HEK293 (cell line): ENCODE measurements around the gene TNIK.
A peak's percentile ranks its signal among the peaks of the same experiment; 100 is the strongest.

Experiments
- CTCF ChIA-PET: fragments of 350-600 bp; formaldehyde crosslinking; extraction: SDS; loops from one replicate; lab custom pipeline; 2021; ENCODE audit warnings: antibody characterized with exemption; lab: Yijun Ruan, JAX
- POLR2A ChIA-PET: fragments of 300-600 bp; formaldehyde crosslinking; extraction: SDS; loops from one replicate; lab custom pipeline; 2020; ENCODE audit warnings: antibody characterized with exemption, inconsistent platforms; lab: Yijun Ruan, JAX
- H3K27ac ChIP-seq: fragments of 200-500 bp; sonication (Bioruptor generic); 2 replicates; pipeline ENCODE4 v1.5.1; 2014; ENCODE audit warnings: low read depth, low read length, control low read depth, inconsistent platforms; ENCODE audit errors: extremely low read depth
- H3K36me3 ChIP-seq, 2 experiments: fragments of 200-500 bp in 1 of 2; sonication (Bioruptor generic) in 1 of 2; 1 replicate in 1 of 2; 2 replicates in 1 of 2; pipeline ENCODE4 v1.5.1; 2014 to 2017; ENCODE audit warnings: inconsistent platforms in 2 of 2, low read length in 2 of 2; ENCODE audit not compliant: control insufficient read depth in 2 of 2, insufficient read depth in 1 of 2
- H3K4me1 ChIP-seq: fragments of 200-500 bp; sonication (Bioruptor generic); 2 replicates; pipeline ENCODE4 v1.5.1; 2014; ENCODE audit warnings: mild to moderate bottlenecking, low read length, inconsistent platforms; ENCODE audit not compliant: control insufficient read depth, insufficient read depth
- H3K4me3 ChIP-seq: 2 replicates; pipeline ENCODE4 v1.5.1; 2011; ENCODE audit warnings: low read depth, mild to moderate bottlenecking, control low read depth, low read length, moderate library complexity
- H3K9me3 ChIP-seq: fragments of 200-500 bp; sonication (Bioruptor generic); 2 replicates; pipeline ENCODE4 v1.5.1; 2014; ENCODE audit warnings: low read depth, low read length, inconsistent platforms; ENCODE audit not compliant: control insufficient read depth, insufficient read depth
- EGR2 ChIP-seq: fragments of 450-650 bp; formaldehyde crosslinking; IDR thresholded peaks from 2 replicates; pipeline ENCODE4 v1.5.1; 2016; ENCODE audit warnings: low read depth, missing biosample characterization, missing genetic modification characterization
- FEZF1 ChIP-seq: fragments of 450-650 bp; formaldehyde crosslinking; IDR thresholded peaks from 2 replicates; pipeline ENCODE4 v1.5.1; 2016; ENCODE audit warnings: missing biosample characterization, missing genetic modification characterization
- GFI1B ChIP-seq: fragments of 450-650 bp; formaldehyde crosslinking; IDR thresholded peaks from 2 replicates; pipeline ENCODE4 v1.5.1; 2016; ENCODE audit warnings: missing biosample characterization, missing genetic modification characterization
- HOXD13 ChIP-seq: sonication (generic); formaldehyde crosslinking; IDR thresholded peaks from 2 replicates; pipeline ENCODE4 v1.8.0; 2022; ENCODE audit warnings: missing genetic modification reagents, borderline replicate concordance
- IKZF3 ChIP-seq: fragments of 450-650 bp; IDR thresholded peaks from 2 replicates; pipeline ENCODE4 v1.5.0; 2018; ENCODE audit warnings: missing biosample characterization, mild to moderate bottlenecking, missing genetic modification characterization, moderate library complexity
- KLF1 ChIP-seq: fragments of 450-650 bp; formaldehyde crosslinking; IDR thresholded peaks from 2 replicates; pipeline ENCODE4 v1.5.1; 2016; ENCODE audit warnings: missing biosample characterization, missing genetic modification characterization
- KLF7 ChIP-seq: fragments of 450-650 bp; formaldehyde crosslinking; IDR thresholded peaks from 2 replicates; pipeline ENCODE4 v1.5.1; 2016; ENCODE audit warnings: missing biosample characterization, missing genetic modification characterization, borderline replicate concordance
- MYNN ChIP-seq: fragments of 450-650 bp; formaldehyde crosslinking; IDR thresholded peaks from 2 replicates; pipeline ENCODE4 v1.5.1; 2016; ENCODE audit warnings: missing biosample characterization, missing genetic modification characterization, borderline replicate concordance
- TRIM28 ChIP-seq: IDR thresholded peaks from 2 replicates; pipeline ENCODE4 v1.6.1; 2011; ENCODE audit warnings: low read length, control low read depth, borderline replicate concordance
- ZBTB17 ChIP-seq: fragments of 450-650 bp; formaldehyde crosslinking; IDR thresholded peaks from 2 replicates; pipeline ENCODE4 v1.5.1; 2016; ENCODE audit warnings: missing biosample characterization, missing genetic modification characterization
- ZBTB20 ChIP-seq: fragments of 450-650 bp; formaldehyde crosslinking; IDR thresholded peaks from 2 replicates; pipeline ENCODE4 v1.5.1; 2016; ENCODE audit warnings: missing biosample characterization, missing genetic modification characterization
- ZBTB21 ChIP-seq: fragments of 450-650 bp; formaldehyde crosslinking; IDR thresholded peaks from 2 replicates; pipeline ENCODE4 v1.5.1; 2017; ENCODE audit warnings: missing biosample characterization, missing genetic modification characterization
- ZEB2 ChIP-seq: fragments of 450-650 bp; formaldehyde crosslinking; IDR thresholded peaks from 2 replicates; pipeline ENCODE4 v1.5.1; 2016; ENCODE audit warnings: missing biosample characterization, missing genetic modification characterization
- ZFHX2 ChIP-seq: fragments of 450-650 bp; formaldehyde crosslinking; conservative IDR thresholded peaks from 2 replicates; pipeline ENCODE4 v1.5.1; 2016; ENCODE audit warnings: missing biosample characterization, missing genetic modification characterization
- ZFP37 ChIP-seq: fragments of 450-650 bp; formaldehyde crosslinking; IDR thresholded peaks from 2 replicates; pipeline ENCODE4 v1.5.1; 2016; ENCODE audit warnings: missing biosample characterization, missing genetic modification characterization
- ZIC2 ChIP-seq: fragments of 450-650 bp; formaldehyde crosslinking; IDR thresholded peaks from 2 replicates; pipeline ENCODE4 v1.5.1; 2016; ENCODE audit warnings: missing biosample characterization, missing genetic modification characterization
- ZNF121 ChIP-seq: fragments of 450-650 bp; formaldehyde crosslinking; IDR thresholded peaks from 2 replicates; pipeline ENCODE4 v1.5.1; 2016; ENCODE audit warnings: missing biosample characterization, missing genetic modification characterization
- ZNF138 ChIP-seq: fragments of 450-650 bp; formaldehyde crosslinking; IDR thresholded peaks from 2 replicates; pipeline ENCODE4 v1.5.1; 2016; ENCODE audit warnings: missing biosample characterization, missing genetic modification characterization, borderline replicate concordance
- ZNF140 ChIP-seq: fragments of 450-650 bp; formaldehyde crosslinking; IDR thresholded peaks from 2 replicates; pipeline ENCODE4 v1.5.1; 2016; ENCODE audit warnings: missing biosample characterization, missing genetic modification characterization
- ZNF473 ChIP-seq: fragments of 450-650 bp; formaldehyde crosslinking; IDR thresholded peaks from 2 replicates; pipeline ENCODE4 v1.5.1; 2017; ENCODE audit warnings: missing biosample characterization, missing genetic modification characterization
- ZNF600 ChIP-seq: fragments of 450-650 bp; formaldehyde crosslinking; IDR thresholded peaks from 2 replicates; pipeline ENCODE4 v1.5.1; 2016; ENCODE audit warnings: missing biosample characterization, missing genetic modification characterization
- ZNF629 ChIP-seq: fragments of 450-650 bp; formaldehyde crosslinking; IDR thresholded peaks from 2 replicates; pipeline ENCODE4 v1.5.1; 2017; ENCODE audit warnings: missing biosample characterization, missing genetic modification characterization
- ZSCAN23 ChIP-seq: fragments of 450-650 bp; formaldehyde crosslinking; IDR thresholded peaks from 2 replicates; pipeline ENCODE4 v1.5.1; 2016; ENCODE audit warnings: missing biosample characterization, missing genetic modification characterization
- TF ChIP-seq, protein P1 (sequence below): fragments of 450-650 bp; formaldehyde crosslinking; IDR thresholded peaks from 2 replicates; pipeline ENCODE4 v1.5.1; 2016; ENCODE audit warnings: missing biosample characterization, missing genetic modification characterization
- TF ChIP-seq, protein P2 (sequence below): fragments of 450-650 bp; formaldehyde crosslinking; IDR thresholded peaks from 2 replicates; pipeline ENCODE4 v1.5.1; 2017; ENCODE audit warnings: missing biosample characterization, missing genetic modification characterization
- TF ChIP-seq, protein P3 (sequence below): sonication (generic); formaldehyde crosslinking; IDR thresholded peaks from 2 replicates; pipeline ENCODE4 v1.8.1; 2022; ENCODE audit warnings: mild to moderate bottlenecking, moderate library complexity, missing genetic modification reagents
- TF ChIP-seq, protein P4 (sequence below): fragments of 450-650 bp; IDR thresholded peaks from 2 replicates; pipeline ENCODE4 v1.5.1; 2018; ENCODE audit warnings: missing biosample characterization, mild to moderate bottlenecking, missing genetic modification characterization
- TF ChIP-seq, protein P5 (sequence below): fragments of 450-650 bp; formaldehyde crosslinking; IDR thresholded peaks from 2 replicates; pipeline ENCODE4 v1.5.1; 2016; ENCODE audit warnings: missing biosample characterization, missing genetic modification characterization
- TF ChIP-seq, protein P6 (sequence below): fragments of 450-650 bp; formaldehyde crosslinking; IDR thresholded peaks from 2 replicates; pipeline ENCODE4 v1.5.1; 2016; ENCODE audit warnings: missing biosample characterization, missing genetic modification characterization, low read depth

Gene TNIK

DNA sequence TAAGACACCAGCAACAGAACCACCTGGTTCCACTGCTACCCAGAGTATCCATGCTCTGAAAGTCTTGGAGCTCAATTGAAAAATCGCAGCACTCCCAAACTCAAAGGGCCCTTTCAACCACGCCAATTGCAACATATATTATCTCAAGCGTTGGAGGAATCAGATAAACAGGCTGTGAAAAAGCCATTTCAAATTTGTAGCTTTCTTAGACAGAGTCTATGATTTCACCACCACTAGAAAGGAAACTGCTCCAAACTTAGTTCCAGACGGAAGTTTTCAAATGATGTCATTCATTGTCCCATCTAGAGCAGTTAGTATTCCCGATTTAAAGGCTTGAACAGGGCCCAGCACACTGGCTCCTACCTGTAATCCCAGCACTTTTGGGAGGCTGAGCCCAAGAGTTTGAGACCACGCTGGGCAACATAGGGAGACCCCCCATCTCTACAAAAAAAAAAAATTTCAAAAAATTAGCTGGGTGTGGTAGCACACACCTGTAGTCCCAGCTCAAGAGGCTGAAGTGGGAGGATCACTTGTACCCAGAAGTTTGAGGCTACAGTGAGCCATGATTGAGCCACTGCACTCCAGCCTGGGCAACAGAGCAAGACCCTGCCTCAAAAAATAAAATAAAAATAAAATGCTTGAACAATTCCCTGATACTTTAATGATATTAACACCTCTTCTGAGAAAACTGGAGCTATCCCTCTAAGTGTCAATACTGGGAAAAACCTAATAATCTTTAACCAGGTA is 16.8 kb downstream of the TNIK start:
- Histone ChIP-seq H3K9me3 (no peaks in the 10 kb centered on the region), H3K4me3 (no peak overlapping the region), H3K36me3 (no peaks in the 10 kb centered on the region), H3K4me1 (peaks cover 6% of the 10 kb centered on the region; the same call in 1 of the 2 replicates), H3K27ac (no peak overlapping the region)
- CTCF ChIA-PET, result interaction anchor here (0.5 to 1.8 kb wide), 2 partner anchors 10 to 1982 kb away, joined by 3 to 5 read pairs; no protein-coding TSS in a partner anchor
- POLR2A ChIA-PET, result no interaction called here
- TF ChIP-seq ZBTB17 (tag by site-specific recombination), result peak; percentile 42; the same call in 1 of the 2 replicates
- no peak for TF ChIP-seq EGR2 (tag by site-specific recombination)
- TF ChIP-seq KLF1 (tag by site-specific recombination), result no peak
- peak; percentile 37; the same call in 1 of the 2 replicates for TF ChIP-seq ZNF600 (tag by site-specific recombination)
- peak; percentile 49; the same call in 1 of the 2 replicates for TF ChIP-seq IKZF3 (tag by site-specific recombination)
- TF ChIP-seq ZNF140, result no peak
- peak; percentile 57 for TF ChIP-seq ZEB2 (tag by site-specific recombination)
- TF ChIP-seq, protein P1, sequence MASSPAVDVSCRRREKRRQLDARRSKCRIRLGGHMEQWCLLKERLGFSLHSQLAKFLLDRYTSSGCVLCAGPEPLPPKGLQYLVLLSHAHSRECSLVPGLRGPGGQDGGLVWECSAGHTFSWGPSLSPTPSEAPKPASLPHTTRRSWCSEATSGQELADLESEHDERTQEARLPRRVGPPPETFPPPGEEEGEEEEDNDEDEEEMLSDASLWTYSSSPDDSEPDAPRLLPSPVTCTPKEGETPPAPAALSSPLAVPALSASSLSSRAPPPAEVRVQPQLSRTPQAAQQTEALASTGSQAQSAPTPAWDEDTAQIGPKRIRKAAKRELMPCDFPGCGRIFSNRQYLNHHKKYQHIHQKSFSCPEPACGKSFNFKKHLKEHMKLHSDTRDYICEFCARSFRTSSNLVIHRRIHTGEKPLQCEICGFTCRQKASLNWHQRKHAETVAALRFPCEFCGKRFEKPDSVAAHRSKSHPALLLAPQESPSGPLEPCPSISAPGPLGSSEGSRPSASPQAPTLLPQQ, result 0 out of 2 replicates have a peak, but pooled peaks have one; percentile 24
- TF ChIP-seq KLF7 (tag by site-specific recombination), result no peak
- peak; percentile 61; the same call in 1 of the 2 replicates for TF ChIP-seq MYNN (tag by site-specific recombination)
- TF ChIP-seq, protein P2, sequence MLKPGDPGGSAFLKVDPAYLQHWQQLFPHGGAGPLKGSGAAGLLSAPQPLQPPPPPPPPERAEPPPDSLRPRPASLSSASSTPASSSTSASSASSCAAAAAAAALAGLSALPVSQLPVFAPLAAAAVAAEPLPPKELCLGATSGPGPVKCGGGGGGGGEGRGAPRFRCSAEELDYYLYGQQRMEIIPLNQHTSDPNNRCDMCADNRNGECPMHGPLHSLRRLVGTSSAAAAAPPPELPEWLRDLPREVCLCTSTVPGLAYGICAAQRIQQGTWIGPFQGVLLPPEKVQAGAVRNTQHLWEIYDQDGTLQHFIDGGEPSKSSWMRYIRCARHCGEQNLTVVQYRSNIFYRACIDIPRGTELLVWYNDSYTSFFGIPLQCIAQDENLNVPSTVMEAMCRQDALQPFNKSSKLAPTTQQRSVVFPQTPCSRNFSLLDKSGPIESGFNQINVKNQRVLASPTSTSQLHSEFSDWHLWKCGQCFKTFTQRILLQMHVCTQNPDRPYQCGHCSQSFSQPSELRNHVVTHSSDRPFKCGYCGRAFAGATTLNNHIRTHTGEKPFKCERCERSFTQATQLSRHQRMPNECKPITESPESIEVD (tag by site-specific recombination), result peak; percentile 90
- TF ChIP-seq, protein P3, sequence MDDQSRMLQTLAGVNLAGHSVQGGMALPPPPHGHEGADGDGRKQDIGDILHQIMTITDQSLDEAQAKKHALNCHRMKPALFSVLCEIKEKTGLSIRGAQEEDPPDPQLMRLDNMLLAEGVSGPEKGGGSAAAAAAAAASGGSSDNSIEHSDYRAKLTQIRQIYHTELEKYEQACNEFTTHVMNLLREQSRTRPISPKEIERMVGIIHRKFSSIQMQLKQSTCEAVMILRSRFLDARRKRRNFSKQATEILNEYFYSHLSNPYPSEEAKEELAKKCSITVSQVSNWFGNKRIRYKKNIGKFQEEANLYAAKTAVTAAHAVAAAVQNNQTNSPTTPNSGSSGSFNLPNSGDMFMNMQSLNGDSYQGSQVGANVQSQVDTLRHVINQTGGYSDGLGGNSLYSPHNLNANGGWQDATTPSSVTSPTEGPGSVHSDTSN (CRISPR knock-in tag), result no peak
- TF ChIP-seq TRIM28, result peak; percentile 22; the same call in 1 of the 2 replicates
- no peak for TF ChIP-seq ZSCAN23 (tag by site-specific recombination)
- peak; percentile 18; the same call in 1 of the 2 replicates for TF ChIP-seq ZFHX2
- TF ChIP-seq, protein P4, sequence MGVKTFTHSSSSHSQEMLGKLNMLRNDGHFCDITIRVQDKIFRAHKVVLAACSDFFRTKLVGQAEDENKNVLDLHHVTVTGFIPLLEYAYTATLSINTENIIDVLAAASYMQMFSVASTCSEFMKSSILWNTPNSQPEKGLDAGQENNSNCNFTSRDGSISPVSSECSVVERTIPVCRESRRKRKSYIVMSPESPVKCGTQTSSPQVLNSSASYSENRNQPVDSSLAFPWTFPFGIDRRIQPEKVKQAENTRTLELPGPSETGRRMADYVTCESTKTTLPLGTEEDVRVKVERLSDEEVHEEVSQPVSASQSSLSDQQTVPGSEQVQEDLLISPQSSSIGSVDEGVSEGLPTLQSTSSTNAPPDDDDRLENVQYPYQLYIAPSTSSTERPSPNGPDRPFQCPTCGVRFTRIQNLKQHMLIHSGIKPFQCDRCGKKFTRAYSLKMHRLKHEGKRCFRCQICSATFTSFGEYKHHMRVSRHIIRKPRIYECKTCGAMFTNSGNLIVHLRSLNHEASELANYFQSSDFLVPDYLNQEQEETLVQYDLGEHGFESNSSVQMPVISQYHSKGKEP (tag by site-specific recombination), result no peak
- TF ChIP-seq ZNF629 (tag by site-specific recombination), result peak; percentile 92
- no peak for TF ChIP-seq ZNF138 (tag by site-specific recombination)
- TF ChIP-seq ZNF473 (tag by site-specific recombination), result no peak
- peak; percentile 94 for TF ChIP-seq ZNF121 (tag by site-specific recombination)
- no peak for TF ChIP-seq ZBTB20
- peak; percentile 43; the same call in 1 of the 2 replicates for TF ChIP-seq GFI1B (tag by site-specific recombination)
- peak; percentile 71; the same call in 1 of the 2 replicates for TF ChIP-seq ZBTB21 (tag by site-specific recombination)
- TF ChIP-seq ZFP37 (tag by site-specific recombination), result no peak
- TF ChIP-seq ZIC2 (tag by site-specific recombination), result no peak
- no peak for TF ChIP-seq HOXD13 (CRISPR knock-in tag)
- TF ChIP-seq, protein P5, sequence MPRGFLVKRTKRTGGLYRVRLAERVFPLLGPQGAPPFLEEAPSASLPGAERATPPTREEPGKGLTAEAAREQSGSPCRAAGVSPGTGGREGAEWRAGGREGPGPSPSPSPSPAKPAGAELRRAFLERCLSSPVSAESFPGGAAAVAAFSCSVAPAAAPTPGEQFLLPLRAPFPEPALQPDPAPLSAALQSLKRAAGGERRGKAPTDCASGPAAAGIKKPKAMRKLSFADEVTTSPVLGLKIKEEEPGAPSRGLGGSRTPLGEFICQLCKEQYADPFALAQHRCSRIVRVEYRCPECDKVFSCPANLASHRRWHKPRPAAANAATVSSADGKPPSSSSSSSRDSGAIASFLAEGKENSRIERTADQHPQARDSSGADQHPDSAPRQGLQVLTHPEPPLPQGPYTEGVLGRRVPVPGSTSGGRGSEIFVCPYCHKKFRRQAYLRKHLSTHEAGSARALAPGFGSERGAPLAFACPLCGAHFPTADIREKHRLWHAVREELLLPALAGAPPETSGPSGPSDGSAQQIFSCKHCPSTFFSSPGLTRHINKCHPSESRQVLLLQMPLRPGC (tag by site-specific recombination), result no peak
- peak; percentile 81 for TF ChIP-seq FEZF1 (tag by site-specific recombination)
- TF ChIP-seq, protein P6, sequence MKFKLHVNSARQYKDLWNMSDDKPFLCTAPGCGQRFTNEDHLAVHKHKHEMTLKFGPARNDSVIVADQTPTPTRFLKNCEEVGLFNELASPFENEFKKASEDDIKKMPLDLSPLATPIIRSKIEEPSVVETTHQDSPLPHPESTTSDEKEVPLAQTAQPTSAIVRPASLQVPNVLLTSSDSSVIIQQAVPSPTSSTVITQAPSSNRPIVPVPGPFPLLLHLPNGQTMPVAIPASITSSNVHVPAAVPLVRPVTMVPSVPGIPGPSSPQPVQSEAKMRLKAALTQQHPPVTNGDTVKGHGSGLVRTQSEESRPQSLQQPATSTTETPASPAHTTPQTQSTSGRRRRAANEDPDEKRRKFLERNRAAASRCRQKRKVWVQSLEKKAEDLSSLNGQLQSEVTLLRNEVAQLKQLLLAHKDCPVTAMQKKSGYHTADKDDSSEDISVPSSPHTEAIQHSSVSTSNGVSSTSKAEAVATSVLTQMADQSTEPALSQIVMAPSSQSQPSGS (tag by site-specific recombination), result peak; percentile 97
